PC-9 (cell line): ENCODE measurements around the gene RPS5.

Experiments used
- EZH2 ChIP-seq: fragments of 200-600 bp; sonication (generic); IDR thresholded peaks from 2 replicates; pipeline ENCODE4 v1.8.0; 2017; ENCODE audit warnings: antibody characterized with exemption, low read depth
- TF ChIP-seq, protein P1 (sequence below): fragments of 200-600 bp; sonication (generic); conservative IDR thresholded peaks from 2 replicates; pipeline ENCODE4 v1.6.1; 2017; ENCODE audit warnings: mixed run types, antibody characterized with exemption, mild to moderate bottlenecking, moderate library complexity

DNA sequence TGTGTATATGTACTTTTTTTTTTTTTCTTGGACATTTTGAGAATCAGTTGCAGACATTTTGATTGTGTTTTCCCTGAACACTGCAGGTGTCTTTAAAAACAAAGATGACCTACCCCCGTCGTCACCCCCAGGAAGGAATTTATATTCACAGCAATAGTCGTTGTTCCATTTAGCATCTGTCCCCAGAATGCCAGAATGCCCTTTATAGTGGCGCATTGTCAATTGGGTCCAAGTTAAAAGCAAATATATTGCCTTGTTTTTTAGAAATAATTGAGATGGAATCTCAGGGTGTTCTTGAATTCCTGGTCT lies 6.6 kb downstream of the RPS5 start:
- TF ChIP-seq, protein P1, sequence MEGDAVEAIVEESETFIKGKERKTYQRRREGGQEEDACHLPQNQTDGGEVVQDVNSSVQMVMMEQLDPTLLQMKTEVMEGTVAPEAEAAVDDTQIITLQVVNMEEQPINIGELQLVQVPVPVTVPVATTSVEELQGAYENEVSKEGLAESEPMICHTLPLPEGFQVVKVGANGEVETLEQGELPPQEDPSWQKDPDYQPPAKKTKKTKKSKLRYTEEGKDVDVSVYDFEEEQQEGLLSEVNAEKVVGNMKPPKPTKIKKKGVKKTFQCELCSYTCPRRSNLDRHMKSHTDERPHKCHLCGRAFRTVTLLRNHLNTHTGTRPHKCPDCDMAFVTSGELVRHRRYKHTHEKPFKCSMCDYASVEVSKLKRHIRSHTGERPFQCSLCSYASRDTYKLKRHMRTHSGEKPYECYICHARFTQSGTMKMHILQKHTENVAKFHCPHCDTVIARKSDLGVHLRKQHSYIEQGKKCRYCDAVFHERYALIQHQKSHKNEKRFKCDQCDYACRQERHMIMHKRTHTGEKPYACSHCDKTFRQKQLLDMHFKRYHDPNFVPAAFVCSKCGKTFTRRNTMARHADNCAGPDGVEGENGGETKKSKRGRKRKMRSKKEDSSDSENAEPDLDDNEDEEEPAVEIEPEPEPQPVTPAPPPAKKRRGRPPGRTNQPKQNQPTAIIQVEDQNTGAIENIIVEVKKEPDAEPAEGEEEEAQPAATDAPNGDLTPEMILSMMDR: no peak
- no peak for TF ChIP-seq EZH2
